Retinal pigment epithelial cell (primary cell): ENCODE measurements around the gene HCN2.
"Not testable (repeated sequence)": the region's sequence is repeated elsewhere in the genome, so short reads cannot be mapped to it uniquely, and the experiment has no call there.

Experiments used
- DNase-seq: peaks from one replicate; pipeline ENCODE4 v3.0.0-alpha.2; 2010; ENCODE audit warnings: low read depth
- H3K4me3 ChIP-seq: 2 replicates; pipeline ENCODE4 v1.5.1; 2011; ENCODE audit warnings: mild to moderate bottlenecking, low read length, control low read depth, moderate library complexity
- TF ChIP-seq, protein P1 (sequence below): conservative IDR thresholded peaks from 2 replicates; pipeline ENCODE4 v1.5.1; 2011; ENCODE audit warnings: low read depth, low read length, control low read depth, inconsistent platforms

Gene HCN2

GRCh38 chr19:618674-619285 is 29.1 kb downstream of the HCN2 start:
- H3K4me3 ChIP-seq: no peak overlapping the region
- no peak for DNase-seq
- TF ChIP-seq, protein P1, sequence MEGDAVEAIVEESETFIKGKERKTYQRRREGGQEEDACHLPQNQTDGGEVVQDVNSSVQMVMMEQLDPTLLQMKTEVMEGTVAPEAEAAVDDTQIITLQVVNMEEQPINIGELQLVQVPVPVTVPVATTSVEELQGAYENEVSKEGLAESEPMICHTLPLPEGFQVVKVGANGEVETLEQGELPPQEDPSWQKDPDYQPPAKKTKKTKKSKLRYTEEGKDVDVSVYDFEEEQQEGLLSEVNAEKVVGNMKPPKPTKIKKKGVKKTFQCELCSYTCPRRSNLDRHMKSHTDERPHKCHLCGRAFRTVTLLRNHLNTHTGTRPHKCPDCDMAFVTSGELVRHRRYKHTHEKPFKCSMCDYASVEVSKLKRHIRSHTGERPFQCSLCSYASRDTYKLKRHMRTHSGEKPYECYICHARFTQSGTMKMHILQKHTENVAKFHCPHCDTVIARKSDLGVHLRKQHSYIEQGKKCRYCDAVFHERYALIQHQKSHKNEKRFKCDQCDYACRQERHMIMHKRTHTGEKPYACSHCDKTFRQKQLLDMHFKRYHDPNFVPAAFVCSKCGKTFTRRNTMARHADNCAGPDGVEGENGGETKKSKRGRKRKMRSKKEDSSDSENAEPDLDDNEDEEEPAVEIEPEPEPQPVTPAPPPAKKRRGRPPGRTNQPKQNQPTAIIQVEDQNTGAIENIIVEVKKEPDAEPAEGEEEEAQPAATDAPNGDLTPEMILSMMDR: no peak

GRCh38 chr19:619286-620002 is 29.8 kb downstream of the HCN2 start:
- DNase-seq: no peak
- no peak overlapping the region for H3K4me3 ChIP-seq
- TF ChIP-seq, protein P1: no peak

- TF ChIP-seq, protein P1: no peak
- DNase-seq: no peak
- no peak overlapping the region for H3K4me3 ChIP-seq
These were observed 30.6 kb downstream of the HCN2 start for GRCh38 chr19:620166-620862.

- H3K4me3 ChIP-seq, DNase-seq: not testable (repeated sequence)
These were observed 31.5 kb downstream of the HCN2 start for GRCh38 chr19:621191-621590.

GRCh38 chr19:621819-622218 is 32.1 kb downstream of the HCN2 start:
- TF ChIP-seq, protein P1: no peak
- H3K4me3 ChIP-seq: no peak overlapping the region
- no peak for DNase-seq

DNA sequence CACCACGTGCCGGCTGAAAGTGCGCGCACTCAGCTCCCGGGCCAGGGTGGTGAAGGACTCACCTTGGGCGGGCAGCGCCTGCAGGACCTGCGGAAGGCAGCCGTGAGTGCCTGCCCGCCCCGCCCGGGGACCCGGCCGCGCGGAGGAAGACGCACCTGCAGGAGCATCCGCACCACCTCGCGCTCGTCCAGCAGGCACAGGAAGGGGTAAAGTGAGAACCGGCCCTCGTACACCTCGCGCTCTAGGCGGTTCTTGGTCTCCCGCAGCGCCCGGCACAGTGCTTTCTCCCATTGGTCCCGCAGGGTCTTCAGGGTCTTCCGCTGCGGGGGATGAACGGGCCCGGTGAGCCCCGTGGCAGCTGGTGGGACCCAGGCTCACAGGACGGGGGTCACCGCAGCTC is 33.0 kb downstream of the HCN2 start:
- H3K4me3 ChIP-seq: no peak overlapping the region
- TF ChIP-seq, protein P1: no peak
- no peak for DNase-seq

DNA sequence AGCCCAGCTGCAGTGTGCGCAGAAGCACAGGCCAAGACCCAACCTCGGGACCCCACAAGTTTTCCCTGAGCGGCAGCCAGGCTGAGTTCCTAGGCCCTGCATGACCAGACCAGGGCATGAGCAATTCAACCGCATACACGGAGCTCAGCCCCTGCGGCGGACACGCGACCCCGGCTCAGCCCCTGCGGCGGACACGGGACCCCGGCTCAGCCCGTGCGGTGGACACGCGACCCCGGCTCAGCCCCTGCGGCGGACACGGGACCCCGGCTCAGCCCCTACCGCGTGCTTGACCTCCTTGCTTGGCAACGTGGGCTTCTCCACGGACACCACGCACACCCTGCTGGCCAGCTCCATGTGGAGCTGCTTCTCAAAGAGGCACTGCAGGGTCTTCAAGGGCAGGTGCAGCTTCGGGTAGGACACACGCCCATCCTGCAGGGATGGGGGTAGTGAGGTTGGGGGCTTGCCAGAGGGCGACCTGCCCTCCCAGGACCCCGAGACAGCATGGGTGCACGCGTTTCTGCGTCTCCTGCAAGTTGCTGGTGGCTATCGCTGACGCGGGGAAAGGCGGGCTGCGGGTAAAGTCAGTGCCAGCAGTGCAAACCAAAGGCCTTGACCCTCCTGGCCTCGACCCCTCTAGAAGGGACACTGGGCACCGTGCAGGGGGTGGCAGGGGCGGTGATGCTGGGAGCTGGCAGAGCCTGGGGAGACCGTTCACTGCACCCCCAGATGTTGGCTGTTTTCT is 33.7 kb downstream of the HCN2 start:
- H3K4me3 ChIP-seq: no peak overlapping the region
- DNase-seq: no peak
- TF ChIP-seq, protein P1: no peak
